GM18502 (cell line): ENCODE measurements around the gene FOXN3.

Experiments
- ATAC-seq: cut with Tn5 transposase; IDR thresholded peaks from one replicate; pipeline ENCODE4 v1.9.1; 2021; ENCODE audit warnings: mild to moderate bottlenecking; ENCODE audit not compliant: unreplicated experiment, poor library complexity

FOXN3 gene

GRCh38 chr14:89367779-89368120, 49.3 kb downstream of the FOXN3 start:
- no peak for ATAC-seq

GRCh38 chr14:89366864-89367778, 49.9 kb downstream of the FOXN3 start:
- ATAC-seq: no peak

GRCh38 chr14:89365061-89365801, 51.8 kb downstream of the FOXN3 start:
- peak; percentile 95 for ATAC-seq

GRCh38 chr14:89364316-89364715, 52.7 kb downstream of the FOXN3 start:
- no peak for ATAC-seq

- no peak for ATAC-seq
These were observed 56.8 kb downstream of the FOXN3 start for GRCh38 chr14:89360277-89360676.

GRCh38 chr14:89359477-89360222, 57.4 kb downstream of the FOXN3 start:
- no peak for ATAC-seq

GRCh38 chr14:89357655-89358297, 59.3 kb downstream of the FOXN3 start:
- ATAC-seq: no peak

GRCh38 chr14:89356927-89357326, 60.1 kb downstream of the FOXN3 start:
- no peak for ATAC-seq

GRCh38 chr14:89356496-89356895, 60.5 kb downstream of the FOXN3 start:
- ATAC-seq: no peak

- ATAC-seq: no peak
These were observed 63.3 kb downstream of the FOXN3 start for GRCh38 chr14:89353766-89354113.

GRCh38 chr14:89352976-89353765, 63.9 kb downstream of the FOXN3 start:
- ATAC-seq: no peak

- no peak for ATAC-seq
These were observed 65.3 kb downstream of the FOXN3 start for GRCh38 chr14:89351516-89352404.

- ATAC-seq: no peak
These were observed 65.9 kb downstream of the FOXN3 start for GRCh38 chr14:89351221-89351515.

- no peak for ATAC-seq
These were observed 66.9 kb downstream of the FOXN3 start for GRCh38 chr14:89350152-89350551.

- no peak for ATAC-seq
These were observed 67.6 kb downstream of the FOXN3 start for GRCh38 chr14:89349171-89350008.

- ATAC-seq: no peak
These were observed 68.3 kb downstream of the FOXN3 start for GRCh38 chr14:89348722-89349121.

- no peak for ATAC-seq
These were observed 69.1 kb downstream of the FOXN3 start for GRCh38 chr14:89347885-89348284.

- no peak for ATAC-seq
These were observed 72.1 kb downstream of the FOXN3 start for GRCh38 chr14:89344920-89345254.
